Caco-2 (cell line): Measurements from ENCODE around the gene GTPBP3. TPM values are rescaled to one million over a fixed set of nuclear protein-coding genes. Genes with fewer than 3 reads are reported as not detected.
"Not testable (repeated sequence)": the region's sequence is repeated elsewhere in the genome, so short reads cannot be mapped to it uniquely, and the experiment has no call there.

Source experiments
- BruUV-seq: library from RNA; stranded (reverse); fragments of 400-500 nt; replicated peaks from 2 replicates; lab custom pipeline; 2021; lab: Mats Ljungman, UMichigan
- CTCF ChIA-PET: fragments of 300-600 bp; sonication (Branson Sonifier 250); formaldehyde crosslinking; loops from one replicate; lab custom pipeline; 2022; ENCODE audit warnings: antibody characterized with exemption; lab: Charles Lee
- POLR2A ChIA-PET: fragments of 300-600 bp; sonication (Branson Sonifier 250); formaldehyde crosslinking; loops from one replicate; lab custom pipeline; 2022; ENCODE audit warnings: antibody characterized with exemption; lab: Charles Lee
- DNase-seq, 2 experiments: peaks; one replicate each; pipeline versions ENCODE4 v3.0.0 to v3.0.0-alpha.2; 2020 to 2022
- H3K27me3 ChIP-seq: replicated peaks from 2 replicates; pipeline ENCODE4 v1.6.0; 2011; ENCODE audit warnings: low read length; ENCODE audit not compliant: control insufficient read depth, insufficient read depth
- H3K36me3 ChIP-seq: 2 replicates; pipeline ENCODE4 v1.5.1; 2011; ENCODE audit warnings: low read length; ENCODE audit not compliant: control insufficient read depth, insufficient read depth
- H3K4me1 ChIP-seq: fragments of 250-450 bp; sonication (Bioruptor Pico); 2 replicates; pipeline ENCODE4 v1.5.1; 2020; ENCODE audit warnings: mild to moderate bottlenecking
- H3K4me3 ChIP-seq: 2 replicates; pipeline ENCODE4 v1.5.1; 2011; ENCODE audit warnings: low read depth, mild to moderate bottlenecking, control low read depth, low read length
- H3K9me3 ChIP-seq: fragments of 250-450 bp; sonication (Bioruptor Pico); 2 replicates; pipeline ENCODE4 v1.5.1; 2020; ENCODE audit warnings: mild to moderate bottlenecking, moderate library complexity
- H3K27ac Mint-ChIP-seq: one replicate; pipeline ENCODE4 v1.8.0; 2022; ENCODE audit warnings: mixed read lengths; ENCODE audit not compliant: unreplicated experiment
- H3K27me3 Mint-ChIP-seq: one replicate; pipeline ENCODE4 v1.8.0; 2022; ENCODE audit warnings: mixed read lengths; ENCODE audit not compliant: insufficient read depth, unreplicated experiment
- H3K36me3 Mint-ChIP-seq: one replicate; pipeline ENCODE4 v1.8.0; 2022; ENCODE audit warnings: mild to moderate bottlenecking, mixed read lengths; ENCODE audit not compliant: insufficient read depth, unreplicated experiment
- H3K4me1 Mint-ChIP-seq: one replicate; pipeline ENCODE4 v1.8.0; 2022; ENCODE audit warnings: low read depth, mixed read lengths; ENCODE audit not compliant: unreplicated experiment
- H3K4me3 Mint-ChIP-seq: one replicate; pipeline ENCODE4 v1.8.0; 2022; ENCODE audit warnings: mild to moderate bottlenecking, moderate library complexity, mixed read lengths; ENCODE audit not compliant: unreplicated experiment
- H3K9me3 Mint-ChIP-seq: one replicate; pipeline ENCODE4 v1.8.0; 2022; ENCODE audit warnings: mixed read lengths; ENCODE audit not compliant: unreplicated experiment
- intact Hi-C: fragments of 100-400 bp; cut with micrococcal nuclease; formaldehyde crosslinking; loops from one replicate; pipeline ENCODE4 v1.10.0; 2022; ENCODE audit not compliant: unreplicated experiment
- total RNA-seq: library from RNA; stranded (reverse); gene quantifications from 2 replicates; pipeline ENCODE4 v1.2.3, GENCODE V29; 2022
- TF ChIP-seq, protein P1 (sequence below), 2 experiments: fragments of 200-600 bp in 1 of 2; IDR thresholded peaks; 1 replicate in 1 of 2; 2 replicates in 1 of 2; pipeline versions ENCODE4 v1.5.1 to v1.8.0; 2011 to 2022; ENCODE audit warnings: antibody characterized with exemption in 1 of 2, control low read depth in 1 of 2, inconsistent platforms in 1 of 2, low read depth in 1 of 2, low read length in 1 of 2, mild to moderate bottlenecking in 1 of 2, moderate library complexity in 1 of 2; ENCODE audit not compliant: insufficient read depth in 1 of 2, severe bottlenecking in 1 of 2, unreplicated experiment in 1 of 2

GTPBP3 gene
- total RNA-seq, 1 experiment from 2014 or later, result 50.7 TPM

DNA sequence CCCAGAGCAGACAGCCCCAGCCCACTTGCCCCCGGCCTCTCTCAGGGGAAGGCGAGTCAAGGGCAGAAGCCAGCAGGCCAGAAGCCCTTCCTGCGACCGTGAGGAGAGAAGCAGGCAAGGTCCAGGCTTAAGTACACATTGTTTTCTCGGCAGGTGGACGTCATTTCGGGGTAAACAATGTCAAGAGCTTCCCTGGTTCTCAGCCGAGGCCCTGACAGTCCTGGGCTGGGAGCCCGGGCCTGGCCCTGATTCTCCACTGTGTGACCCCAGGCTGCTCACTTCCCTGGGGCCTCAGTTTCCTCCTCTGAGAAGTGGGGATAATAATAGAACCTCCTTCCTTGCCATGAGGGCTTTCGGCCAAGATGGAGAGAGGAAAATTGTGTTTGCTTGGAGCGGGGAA, 20.4 kb downstream of the GTPBP3 start:
- no peaks in the 10 kb centered on the region for H3K4me1 Mint-ChIP-seq

DNA sequence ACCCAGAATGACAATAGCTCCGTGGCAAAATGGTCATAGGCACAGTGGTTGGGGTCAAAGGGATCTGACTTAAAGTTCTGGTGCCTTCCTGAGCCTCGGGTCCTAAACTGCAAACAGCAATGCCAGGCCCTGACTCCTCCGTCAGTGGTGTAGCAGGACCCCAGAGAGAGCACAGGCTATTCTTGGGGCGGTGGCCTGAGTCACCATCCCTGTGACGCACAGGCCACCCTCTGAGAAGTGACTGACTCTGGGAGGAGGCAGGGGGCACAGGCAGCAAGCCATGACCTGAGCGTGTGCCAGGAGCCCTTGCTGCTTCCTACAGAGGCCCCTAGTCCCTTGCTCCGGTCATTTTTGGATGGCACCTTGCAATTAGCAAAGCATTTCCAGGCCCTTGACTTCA, 21.0 kb downstream of the GTPBP3 start:
- no peaks in the 10 kb centered on the region for H3K9me3 ChIP-seq
- intact Hi-C loops, result no loop called here
- no peak overlapping the region for H3K4me3 ChIP-seq
- Mint-ChIP-seq H3K9me3 (no peaks in the 10 kb centered on the region), H3K27ac (no peak overlapping the region), H3K36me3 (peaks cover 5% of the 10 kb centered on the region), H3K4me1 (no peaks in the 10 kb centered on the region), H3K4me3 (no peak overlapping the region), H3K27me3 (peaks cover 8% of the 10 kb centered on the region)
- POLR2A ChIA-PET, result interaction anchor here (0.7 kb wide), 1 partner anchor 415 kb away, joined by 6 read pairs; no protein-coding TSS in a partner anchor
- no peaks in the 10 kb centered on the region for H3K36me3 ChIP-seq
- CTCF ChIA-PET, result no interaction called here
- no peak for DNase-seq
- BruUV-seq, result no TSS peak
- H3K4me1 ChIP-seq, result no peaks in the 10 kb centered on the region
- TF ChIP-seq, protein P1, sequence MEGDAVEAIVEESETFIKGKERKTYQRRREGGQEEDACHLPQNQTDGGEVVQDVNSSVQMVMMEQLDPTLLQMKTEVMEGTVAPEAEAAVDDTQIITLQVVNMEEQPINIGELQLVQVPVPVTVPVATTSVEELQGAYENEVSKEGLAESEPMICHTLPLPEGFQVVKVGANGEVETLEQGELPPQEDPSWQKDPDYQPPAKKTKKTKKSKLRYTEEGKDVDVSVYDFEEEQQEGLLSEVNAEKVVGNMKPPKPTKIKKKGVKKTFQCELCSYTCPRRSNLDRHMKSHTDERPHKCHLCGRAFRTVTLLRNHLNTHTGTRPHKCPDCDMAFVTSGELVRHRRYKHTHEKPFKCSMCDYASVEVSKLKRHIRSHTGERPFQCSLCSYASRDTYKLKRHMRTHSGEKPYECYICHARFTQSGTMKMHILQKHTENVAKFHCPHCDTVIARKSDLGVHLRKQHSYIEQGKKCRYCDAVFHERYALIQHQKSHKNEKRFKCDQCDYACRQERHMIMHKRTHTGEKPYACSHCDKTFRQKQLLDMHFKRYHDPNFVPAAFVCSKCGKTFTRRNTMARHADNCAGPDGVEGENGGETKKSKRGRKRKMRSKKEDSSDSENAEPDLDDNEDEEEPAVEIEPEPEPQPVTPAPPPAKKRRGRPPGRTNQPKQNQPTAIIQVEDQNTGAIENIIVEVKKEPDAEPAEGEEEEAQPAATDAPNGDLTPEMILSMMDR (IDR thresholded peaks at IDR 0.05; ENCODE audit: insufficient read depth in 1 of 2, low read depth in 1 of 2, low read length in 1 of 2, severe bottlenecking in 1 of 2, unreplicated experiment in 1 of 2), result no peak
- H3K27me3 ChIP-seq, result no peaks in the 10 kb centered on the region

More for the DNA sequence above, 20.4 kb downstream of the GTPBP3 start:
- H3K27me3 ChIP-seq, result no peaks in the 10 kb centered on the region
- H3K36me3 ChIP-seq, result no peaks in the 10 kb centered on the region
- peaks cover 5% of the 10 kb centered on the region for H3K36me3 Mint-ChIP-seq
- POLR2A ChIA-PET, result interaction anchor here (0.7 kb wide), 1 partner anchor 416 kb away, joined by 6 read pairs; no protein-coding TSS in a partner anchor
- no TSS peak for BruUV-seq
- H3K4me1 ChIP-seq, result no peaks in the 10 kb centered on the region
- no peaks in the 10 kb centered on the region for H3K9me3 ChIP-seq
- H3K27ac Mint-ChIP-seq, result no peak overlapping the region
- H3K27me3 Mint-ChIP-seq, result peaks cover 6% of the 10 kb centered on the region
- CTCF ChIA-PET, result no interaction called here
- no peak for DNase-seq
- H3K4me3 ChIP-seq, result no peak overlapping the region
- TF ChIP-seq, protein P1 (IDR thresholded peaks at IDR 0.05; ENCODE audit: insufficient read depth in 1 of 2, low read depth in 1 of 2, low read length in 1 of 2, severe bottlenecking in 1 of 2, unreplicated experiment in 1 of 2), result no peak
- intact Hi-C loops, result no loop called here
- no peaks in the 10 kb centered on the region for H3K9me3 Mint-ChIP-seq
- no peak overlapping the region for H3K4me3 Mint-ChIP-seq

DNA sequence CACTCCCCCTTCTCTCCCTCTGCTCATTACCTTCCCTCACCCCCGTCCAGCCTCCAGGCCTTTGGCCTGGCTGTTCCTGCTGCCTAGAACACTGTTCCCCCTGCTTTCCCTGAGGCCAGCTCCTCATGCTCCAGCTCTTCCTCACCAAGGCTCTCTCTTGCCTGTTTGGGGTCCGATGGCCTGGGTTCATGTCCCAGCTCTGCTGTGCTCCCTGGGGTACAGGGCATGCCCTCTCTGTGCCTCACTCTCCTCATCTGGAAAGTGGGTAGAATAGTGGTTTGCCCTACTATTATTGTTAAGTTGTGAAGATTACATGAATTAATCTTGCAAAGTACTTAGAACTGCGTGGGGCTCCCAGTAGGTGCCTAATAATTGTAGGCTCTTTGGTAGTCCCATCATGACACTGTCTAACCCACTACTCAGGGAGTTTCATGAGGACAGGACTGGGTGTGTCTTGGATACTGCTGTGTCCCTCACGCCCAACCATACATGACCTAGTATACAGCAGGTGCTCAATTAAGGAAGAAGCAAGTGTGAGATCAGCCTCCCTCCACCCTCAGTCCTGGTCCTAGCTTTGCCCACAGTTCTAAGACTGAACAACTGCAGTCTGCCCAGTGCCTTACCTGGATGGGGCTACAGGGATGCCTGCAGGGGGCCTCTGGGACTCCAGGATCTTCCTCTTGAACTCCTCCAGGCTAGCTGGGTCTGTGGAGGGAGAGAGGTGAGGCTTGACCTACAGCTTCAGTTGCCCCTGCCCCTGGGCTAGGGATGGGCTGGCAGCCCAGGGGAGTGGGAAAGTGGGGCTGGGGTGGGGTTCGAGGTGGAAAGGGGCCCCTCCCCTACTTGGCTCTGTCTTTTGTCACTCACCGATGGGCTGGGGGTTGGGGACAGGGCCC, 22.8 kb downstream of the GTPBP3 start:
- H3K27ac Mint-ChIP-seq, result no peak overlapping the region
- Histone ChIP-seq H3K27me3 (no peaks in the 10 kb centered on the region), H3K36me3 (no peaks in the 10 kb centered on the region), H3K4me3 (no peak overlapping the region), H3K4me1 (no peaks in the 10 kb centered on the region), H3K9me3 (no peaks in the 10 kb centered on the region)
- ChIA-PET CTCF (no interaction called here), POLR2A (no interaction called here)
- H3K4me1 Mint-ChIP-seq, result no peaks in the 10 kb centered on the region
- no peak overlapping the region for H3K4me3 Mint-ChIP-seq
- H3K36me3 Mint-ChIP-seq, result peaks cover 5% of the 10 kb centered on the region
- H3K27me3 Mint-ChIP-seq, result peaks cover 8% of the 10 kb centered on the region
- no peaks in the 10 kb centered on the region for H3K9me3 Mint-ChIP-seq
- intact Hi-C loops, result no loop called here
- DNase-seq, result no peak
- no TSS peak for BruUV-seq
- TF ChIP-seq, protein P1 (IDR thresholded peaks at IDR 0.05; ENCODE audit: insufficient read depth in 1 of 2, low read depth in 1 of 2, low read length in 1 of 2, severe bottlenecking in 1 of 2, unreplicated experiment in 1 of 2), result no peak

DNA sequence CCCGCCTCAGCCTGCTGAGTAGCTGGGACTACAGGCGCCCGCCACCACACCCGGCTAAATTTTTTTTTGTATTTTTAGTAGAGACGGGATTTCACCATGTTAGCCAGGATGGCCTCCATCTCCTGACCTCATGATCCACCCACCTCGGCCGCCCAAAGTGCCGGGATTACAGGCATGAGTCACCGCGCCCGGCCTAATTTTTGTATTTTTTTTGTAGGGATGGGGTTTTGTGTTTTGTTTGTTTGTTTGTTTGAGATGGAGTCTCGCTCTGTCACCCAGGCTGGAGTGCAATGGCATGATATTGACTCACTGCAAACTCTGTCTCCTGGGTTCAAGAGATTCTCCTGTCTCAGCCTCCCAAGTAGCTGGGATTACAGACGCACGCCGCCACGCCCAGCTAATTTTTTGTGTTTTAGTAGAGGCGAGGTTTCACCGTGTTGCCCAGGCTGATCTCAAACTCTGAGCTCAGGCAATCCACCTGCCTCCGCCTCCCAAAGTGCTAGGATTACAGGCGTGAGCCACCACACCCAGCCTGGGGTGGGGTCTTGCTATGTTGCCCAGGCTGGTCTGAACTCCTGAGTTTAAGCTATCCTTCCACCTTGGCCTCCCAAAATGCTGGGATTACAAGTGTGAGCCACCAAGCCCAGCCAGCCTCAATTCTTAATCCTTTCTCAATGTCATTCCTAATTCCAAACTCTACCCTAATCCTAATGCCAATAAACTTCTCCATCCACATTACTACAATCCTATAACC, 26.7 kb downstream of the GTPBP3 start:
- H3K9me3 ChIP-seq, H3K36me3 ChIP-seq, intact Hi-C loops, BruUV-seq, H3K9me3 Mint-ChIP-seq, H3K36me3 Mint-ChIP-seq, H3K27me3 ChIP-seq, H3K4me3 ChIP-seq, DNase-seq, H3K4me1 Mint-ChIP-seq, POLR2A ChIA-PET, H3K27me3 Mint-ChIP-seq, H3K27ac Mint-ChIP-seq, H3K4me1 ChIP-seq, H3K4me3 Mint-ChIP-seq: not testable (repeated sequence)
- CTCF ChIA-PET, result interaction anchor here (0.7 kb wide), 1 partner anchor 22 kb away, joined by 5 read pairs; no protein-coding TSS in a partner anchor
